H1 (cell line): Measurements from ENCODE around the gene LTBP1. TPM values are rescaled to one million over a fixed set of nuclear protein-coding genes. Genes with fewer than 3 reads are reported as not detected.

ENCODE experiments used
- CTCF ChIA-PET: fragments of 300-600 bp; sonication (Branson Sonifier 250); formaldehyde crosslinking; loops from one replicate; lab custom pipeline; 2021; ENCODE audit not compliant: partially characterized antibody; lab: Charles Lee
- POLR2A ChIA-PET: fragments of 300-600 bp; sonication (Branson Sonifier 250); formaldehyde crosslinking; loops from one replicate; lab custom pipeline; 2021; ENCODE audit warnings: inconsistent platforms; ENCODE audit not compliant: partially characterized antibody; lab: Charles Lee
- DNase-seq, 2 experiments: peaks; one replicate each; pipeline versions ENCODE4 v3.0.0 to v3.0.0-alpha.2; 2010 to 2022; ENCODE audit warnings: low spot score in 2 of 2, low read depth in 1 of 2, mixed read lengths in 1 of 2
- FAIRE-seq: peaks from 2 replicates; lab custom pipeline; 2011; peaks lifted over from hg19 to GRCh38; lab: Jason Lieb, UNC
- H2AFZ ChIP-seq: 2 replicates; pipeline ENCODE4 v1.8.1; 2012; ENCODE audit warnings: low read length, inconsistent platforms
- H2AK5ac ChIP-seq: 2 replicates; pipeline ENCODE4 v1.6.1; 2013; ENCODE audit warnings: low read depth, low read length
- H2BK120ac ChIP-seq: replicated peaks from 2 replicates; pipeline ENCODE3; 2013; ENCODE audit warnings: low read depth, low read length, inconsistent platforms
- H2BK12ac ChIP-seq: 2 replicates; pipeline ENCODE4 v1.6.1; 2013; ENCODE audit warnings: low read depth, low read length
- H2BK15ac ChIP-seq: 2 replicates; pipeline ENCODE4 v1.6.1; 2013; ENCODE audit warnings: low read length
- H2BK20ac ChIP-seq: 2 replicates; pipeline ENCODE4 v1.6.1; 2013; ENCODE audit warnings: low read length
- H2BK5ac ChIP-seq: 2 replicates; pipeline ENCODE4 v1.6.1; 2013; ENCODE audit warnings: low read depth, low read length
- H3K14ac ChIP-seq: 2 replicates; pipeline ENCODE4 v1.6.1; 2013; ENCODE audit warnings: inconsistent platforms; ENCODE audit not compliant: insufficient read length
- H3K18ac ChIP-seq: 2 replicates; pipeline ENCODE4 v1.6.1; 2013; ENCODE audit warnings: low read length; ENCODE audit errors: extremely low read depth
- H3K23ac ChIP-seq: 2 replicates; pipeline ENCODE4 v1.6.1; 2013; ENCODE audit warnings: inconsistent platforms; ENCODE audit not compliant: insufficient read length
- H3K23me2 ChIP-seq: 2 replicates; pipeline ENCODE4 v1.6.1; 2013; ENCODE audit warnings: low read depth, low read length
- H3K27ac ChIP-seq: 2 replicates; pipeline ENCODE4 v1.6.1; 2011; ENCODE audit warnings: low read depth, low read length, inconsistent platforms
- H3K27me3 ChIP-seq, 4 experiments: replicated peaks in 1 of 4; 1 replicate in 1 of 4; 2 replicates in 3 of 4; pipeline versions ENCODE4 v1.6.1 to v1.8.1; 2011 to 2013; ENCODE audit warnings: low read length in 3 of 4, mild to moderate bottlenecking in 3 of 4, inconsistent platforms in 2 of 4, mixed read lengths in 2 of 4, moderate library complexity in 1 of 4; ENCODE audit not compliant: control insufficient read depth in 3 of 4, insufficient read depth in 3 of 4; ENCODE audit errors: extremely low read depth in 1 of 4
- H3K36me3 ChIP-seq, 4 experiments: 2 replicates each; pipeline versions ENCODE4 v1.6.1 to v1.8.1; 2011 to 2013; ENCODE audit warnings: mild to moderate bottlenecking in 4 of 4, low read length in 3 of 4, moderate library complexity in 2 of 4, control low read depth in 1 of 4, inconsistent platforms in 1 of 4; ENCODE audit not compliant: insufficient read depth in 4 of 4, control insufficient read depth in 2 of 4
- H3K4ac ChIP-seq: replicated peaks from 2 replicates; pipeline ENCODE3; 2013; ENCODE audit warnings: low read length, low read depth, mixed read lengths, inconsistent platforms; ENCODE audit not compliant: insufficient read length
- H3K4me1 ChIP-seq, 4 experiments: replicated peaks in 1 of 4; 1 replicate in 1 of 4; 2 replicates in 3 of 4; pipeline versions ENCODE4 v1.6.1 to v1.8.1; 2011 to 2013; ENCODE audit warnings: low read length in 3 of 4, inconsistent platforms in 2 of 4, mixed read lengths in 1 of 4; ENCODE audit not compliant: insufficient read depth in 4 of 4, control insufficient read depth in 3 of 4
- H3K4me2 ChIP-seq, 2 experiments: 2 replicates each; pipeline versions ENCODE4 v1.6.1 to v1.8.1; 2011 to 2013; ENCODE audit warnings: low read depth in 2 of 2, low read length in 2 of 2, control low read depth in 1 of 2, inconsistent platforms in 1 of 2, mild to moderate bottlenecking in 1 of 2; ENCODE audit not compliant: insufficient read depth in 1 of 2
- H3K4me3 ChIP-seq, 4 experiments: fragments of 200-600, 300-600 bp in 1 of 4; sonication (generic), shearing (Covaris generic), sonication (Bioruptor Twin) in 1 of 4; 2 replicates each; pipeline versions ENCODE4 v1.5.1 to v1.8.1; 2011 to 2016; ENCODE audit warnings: low read length in 4 of 4, low read depth in 3 of 4, control low read depth in 2 of 4, inconsistent platforms in 2 of 4, mild to moderate bottlenecking in 2 of 4, mixed read lengths in 1 of 4, moderate library complexity in 1 of 4; ENCODE audit not compliant: insufficient read depth in 2 of 4; ENCODE audit errors: extremely low read depth in 1 of 4
- H3K56ac ChIP-seq: replicated peaks from 2 replicates; pipeline ENCODE3; 2013; ENCODE audit warnings: low read depth, mild to moderate bottlenecking, mixed read lengths, low read length, inconsistent platforms; ENCODE audit not compliant: insufficient read length
- H3K79me1 ChIP-seq: 2 replicates; pipeline ENCODE4 v1.6.1; 2013; ENCODE audit warnings: low read depth, low read length, control low read depth
- H3K79me2 ChIP-seq, 2 experiments: 2 replicates each; pipeline versions ENCODE4 v1.6.1 to v1.8.1; 2012 to 2013; ENCODE audit warnings: low read length in 2 of 2, mild to moderate bottlenecking in 2 of 2, inconsistent platforms in 1 of 2; ENCODE audit not compliant: insufficient read depth in 2 of 2, control insufficient read depth in 1 of 2
- H3K9ac ChIP-seq, 4 experiments: replicated peaks in 1 of 4; 1 replicate in 1 of 4; 2 replicates in 3 of 4; pipeline versions ENCODE4 v1.6.1 to v1.8.1; 2011 to 2013; ENCODE audit warnings: low read depth in 3 of 4, low read length in 3 of 4, control low read depth in 2 of 4, mild to moderate bottlenecking in 2 of 4, moderate library complexity in 2 of 4, inconsistent platforms in 1 of 4; ENCODE audit errors: extremely low read depth in 1 of 4
- H3K9me3 ChIP-seq, 2 experiments: 2 replicates each; pipeline versions ENCODE4 v1.6.1 to v1.8.1; 2012 to 2013; ENCODE audit warnings: mild to moderate bottlenecking in 2 of 2, moderate library complexity in 2 of 2, control low read depth in 1 of 2, inconsistent platforms in 1 of 2, low read depth in 1 of 2, low read length in 1 of 2, mixed read lengths in 1 of 2; ENCODE audit not compliant: insufficient read depth in 2 of 2
- H4K20me1 ChIP-seq, 2 experiments: replicated peaks in 1 of 2; 2 replicates each; pipeline versions ENCODE3 to v1.8.1; 2011 to 2013; ENCODE audit warnings: inconsistent platforms in 2 of 2, low read length in 2 of 2, mild to moderate bottlenecking in 1 of 2; ENCODE audit not compliant: insufficient read depth in 2 of 2, control insufficient read depth in 1 of 2
- H4K5ac ChIP-seq: 2 replicates; pipeline ENCODE4 v1.6.1; 2013; ENCODE audit warnings: low read length, low read depth, mixed read lengths, inconsistent platforms; ENCODE audit not compliant: insufficient read length
- H4K8ac ChIP-seq: 2 replicates; pipeline ENCODE4 v1.8.0; 2013; ENCODE audit warnings: mild to moderate bottlenecking, moderate library complexity, low read length, inconsistent platforms; ENCODE audit not compliant: insufficient read depth; ENCODE audit errors: extremely low read depth
- H4K91ac ChIP-seq: replicated peaks from 2 replicates; pipeline ENCODE3; 2013; ENCODE audit warnings: low read length, mixed read lengths, inconsistent platforms; ENCODE audit not compliant: insufficient read length
- BRCA1 ChIP-seq: IDR thresholded peaks from 2 replicates; pipeline ENCODE4 v1.6.1; 2012; ENCODE audit warnings: low read depth, low read length, improper control_type of control experiment
- CBX8 ChIP-seq: fragments of 300-800, 300-1000 bp; sonication (generic); IDR thresholded peaks from 2 replicates; pipeline ENCODE4 v1.7.1; 2016; ENCODE audit warnings: low read depth, low read length, borderline replicate concordance
- CHD2 ChIP-seq: IDR thresholded peaks from 2 replicates; pipeline ENCODE4 v1.6.1; 2012; ENCODE audit warnings: low read length, improper control_type of control experiment
- HDAC6 ChIP-seq: IDR thresholded peaks from one replicate; pipeline ENCODE4 v1.7.1; 2012; ENCODE audit warnings: low read depth, mild to moderate bottlenecking, inconsistent platforms, low read length, moderate library complexity
- KDM4A ChIP-seq: IDR thresholded peaks from one replicate; pipeline ENCODE4 v1.7.1; 2012; ENCODE audit warnings: low read depth, mild to moderate bottlenecking, moderate library complexity, low read length, inconsistent platforms; ENCODE audit not compliant: severe bottlenecking
- KDM5A ChIP-seq: fragments of 200-600 bp; IDR thresholded peaks from 2 replicates; pipeline ENCODE4 v1.7.1; 2012; ENCODE audit warnings: mild to moderate bottlenecking, low read length, inconsistent platforms, mixed read lengths
- PHF8 ChIP-seq: fragments of 200-600 bp; sonication (generic); conservative IDR thresholded peaks from 2 replicates; pipeline ENCODE4 v1.7.1; 2012; ENCODE audit warnings: low read depth, mild to moderate bottlenecking, inconsistent platforms, low read length, moderate library complexity
- POLR2A ChIP-seq, 2 experiments: IDR thresholded peaks; 1 replicate in 1 of 2; 2 replicates in 1 of 2; pipeline ENCODE4 v1.6.1; 2011; ENCODE audit warnings: low read depth in 2 of 2, low read length in 2 of 2, mild to moderate bottlenecking in 2 of 2; ENCODE audit errors: control extremely low read depth in 1 of 2
- POLR2AphosphoS5 ChIP-seq: IDR thresholded peaks from 2 replicates; pipeline ENCODE4 v1.6.1; 2011; ENCODE audit warnings: low read depth, low read length
- RXRA ChIP-seq: IDR thresholded peaks from 2 replicates; pipeline ENCODE4 v1.6.1; 2011; ENCODE audit warnings: low read depth, mild to moderate bottlenecking, low read length, moderate library complexity; ENCODE audit not compliant: insufficient read depth
- SP1 ChIP-seq: IDR thresholded peaks from 2 replicates; pipeline ENCODE4 v1.6.1; 2011; ENCODE audit warnings: low read depth, low read length
- SUZ12 ChIP-seq: fragments of 200-600 bp; sonication (generic); IDR thresholded peaks from 2 replicates; pipeline ENCODE4 v1.6.1; 2012; ENCODE audit warnings: mild to moderate bottlenecking, inconsistent platforms, low read length, moderate library complexity, mixed read lengths
- TAF7 ChIP-seq: optimal IDR thresholded peaks from 2 replicates; pipeline ENCODE3; 2011; ENCODE audit warnings: low read depth, mild to moderate bottlenecking, inconsistent platforms, low read length, moderate library complexity, borderline replicate concordance
- TBP ChIP-seq: IDR thresholded peaks from 2 replicates; pipeline ENCODE4 v1.6.1; 2011; ENCODE audit warnings: low read depth, low read length, improper control_type of control experiment
- WGBS, 2 experiments: shearing (Covaris generic) in 1 of 2; methylation state at CpG; one replicate each; pipeline versions ENCODE4 v1.1.6 to v1.1.7; 2013 to 2015; ENCODE audit warnings: low lambda C conversion rate in 2 of 2, mixed read lengths in 2 of 2, inconsistent platforms in 1 of 2, low coverage in 1 of 2, missing lambda C conversion rate in 1 of 2; ENCODE audit not compliant: insufficient replicate concordance in 2 of 2, insufficient coverage in 1 of 2, insufficient read length in 1 of 2; ENCODE audit errors: extremely low coverage in 1 of 2, missing lambda C conversion rate in 1 of 2; 5-methylcytosine and 5-hydroxymethylcytosine counted together
- polyA plus RNA-seq, 7 experiments: library from polyadenylated mRNA; depleted of rRNA in 3 of 7; stranded (reverse) in 5 of 7; unstranded in 2 of 7; fragments of >200 nt in 5 of 7; fragments of 200-250 nt in 2 of 7; gene quantifications; 1 replicate in 5 of 7; 2 replicates in 1 of 7; 4 replicates in 1 of 7; pipeline versions ENCODE4 v1.2.1 to v1.2.3, GENCODE V29; 2011 to 2013; ENCODE audit warnings: missing spikeins in 2 of 7, mixed read lengths in 2 of 7
- total RNA-seq: library from RNA; stranded (reverse); fragmentation: NEBNext Ultra II Directional; extraction: Animal tissue kit (Norgen Biotek cat#: 25700); gene quantifications from 2 replicates; pipeline ENCODE4 v1.2.1, GENCODE V29; 2021
- TF ChIP-seq, protein P1 (sequence below): IDR thresholded peaks from 2 replicates; pipeline ENCODE4 v1.6.1; 2012; ENCODE audit warnings: inconsistent platforms

Gene LTBP1
- total and polyA plus RNA-seq, 2 of the 8 experiments (the other 6 are each of a cell fraction or from before 2014, with no cell fraction given): 15.4 to 24.7 TPM

DNA sequence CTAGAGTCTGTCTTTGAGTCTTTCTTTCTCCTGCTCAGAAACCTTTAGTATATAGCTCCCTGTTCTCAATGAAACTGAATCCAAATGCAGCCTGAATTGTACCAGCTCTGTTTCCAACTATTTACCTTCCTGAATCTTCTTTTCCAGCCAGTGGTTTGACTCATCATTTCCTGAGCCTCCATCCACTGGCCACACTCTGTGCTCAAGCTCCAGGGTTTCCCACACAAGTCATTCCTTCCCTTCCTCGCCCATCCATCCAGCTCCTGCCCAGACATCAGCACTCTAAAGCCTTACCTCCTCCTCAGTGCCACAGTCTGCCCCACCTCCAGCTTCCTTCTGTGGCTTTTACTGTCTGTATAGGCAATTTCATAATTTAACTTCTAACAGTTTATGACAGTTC is 296.1 kb downstream of the LTBP1 start:
- no peak overlapping the region for H3K4me2 ChIP-seq
- H4K5ac ChIP-seq: no peak overlapping the region
- CTCF ChIA-PET: interaction anchor here (1.2 kb wide), 1 partner anchor 11 kb away, joined by 3 read pairs; no protein-coding TSS in a partner anchor
- no peaks in the 10 kb centered on the region for H3K27me3 ChIP-seq
- H3K9ac ChIP-seq: no peak overlapping the region
- no peak overlapping the region for H2BK12ac ChIP-seq
- TF ChIP-seq POLR2A (IDR thresholded peaks at IDR 0.05; ENCODE audit: control extremely low read depth in 1 of 2, low read depth in 2 of 2, low read length in 2 of 2) (no peak), HDAC6 (no peak), PHF8 (no peak), RXRA (no peak), POLR2AphosphoS5 (no peak), TAF7 (no peak), SP1 (no peak), CHD2 (no peak), KDM5A (no peak), BRCA1 (no peak), CBX8 (no peak), TBP (no peak), KDM4A (no peak), SUZ12 (no peak)
- TF ChIP-seq, protein P1, sequence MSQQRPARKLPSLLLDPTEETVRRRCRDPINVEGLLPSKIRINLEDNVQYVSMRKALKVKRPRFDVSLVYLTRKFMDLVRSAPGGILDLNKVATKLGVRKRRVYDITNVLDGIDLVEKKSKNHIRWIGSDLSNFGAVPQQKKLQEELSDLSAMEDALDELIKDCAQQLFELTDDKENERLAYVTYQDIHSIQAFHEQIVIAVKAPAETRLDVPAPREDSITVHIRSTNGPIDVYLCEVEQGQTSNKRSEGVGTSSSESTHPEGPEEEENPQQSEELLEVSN: no peak
- no peak overlapping the region for H2BK20ac ChIP-seq
- DNase-seq (no peak), FAIRE-seq (no peak)
- H2BK5ac ChIP-seq: no peak overlapping the region
- H2AK5ac ChIP-seq: no peak overlapping the region
- no peak overlapping the region for H3K27ac ChIP-seq
- no peak overlapping the region for H3K18ac ChIP-seq
- POLR2A ChIA-PET: no interaction called here
- H3K4me3 ChIP-seq: no peak overlapping the region
- no peak overlapping the region for H4K8ac ChIP-seq
- H3K23me2 ChIP-seq: no peaks in the 10 kb centered on the region; the same call in 1 of the 2 replicates
- no peak overlapping the region for H3K14ac ChIP-seq
- WGBS, 2 experiments: 93% methylated on average over 1 of the region's 1 CpG; no CpG with 5 or more reads in 1 of the 2 experiments
- no peak overlapping the region for H3K56ac ChIP-seq
- H2BK15ac ChIP-seq: no peak overlapping the region
- no peak overlapping the region for H2AFZ ChIP-seq
- no peaks in the 10 kb centered on the region for H3K36me3 ChIP-seq
- H3K23ac ChIP-seq: no peak overlapping the region
- no peaks in the 10 kb centered on the region for H3K79me2 ChIP-seq
- H3K4ac ChIP-seq: no peak overlapping the region
- no peaks in the 10 kb centered on the region for H3K4me1 ChIP-seq
- no peak overlapping the region for H4K91ac ChIP-seq
- no peaks in the 10 kb centered on the region for H3K79me1 ChIP-seq
- no peaks in the 10 kb centered on the region for H3K9me3 ChIP-seq
- no peaks in the 10 kb centered on the region for H4K20me1 ChIP-seq
- no peak overlapping the region for H2BK120ac ChIP-seq
